ENCODE results near the gene HLCS.

DNA sequence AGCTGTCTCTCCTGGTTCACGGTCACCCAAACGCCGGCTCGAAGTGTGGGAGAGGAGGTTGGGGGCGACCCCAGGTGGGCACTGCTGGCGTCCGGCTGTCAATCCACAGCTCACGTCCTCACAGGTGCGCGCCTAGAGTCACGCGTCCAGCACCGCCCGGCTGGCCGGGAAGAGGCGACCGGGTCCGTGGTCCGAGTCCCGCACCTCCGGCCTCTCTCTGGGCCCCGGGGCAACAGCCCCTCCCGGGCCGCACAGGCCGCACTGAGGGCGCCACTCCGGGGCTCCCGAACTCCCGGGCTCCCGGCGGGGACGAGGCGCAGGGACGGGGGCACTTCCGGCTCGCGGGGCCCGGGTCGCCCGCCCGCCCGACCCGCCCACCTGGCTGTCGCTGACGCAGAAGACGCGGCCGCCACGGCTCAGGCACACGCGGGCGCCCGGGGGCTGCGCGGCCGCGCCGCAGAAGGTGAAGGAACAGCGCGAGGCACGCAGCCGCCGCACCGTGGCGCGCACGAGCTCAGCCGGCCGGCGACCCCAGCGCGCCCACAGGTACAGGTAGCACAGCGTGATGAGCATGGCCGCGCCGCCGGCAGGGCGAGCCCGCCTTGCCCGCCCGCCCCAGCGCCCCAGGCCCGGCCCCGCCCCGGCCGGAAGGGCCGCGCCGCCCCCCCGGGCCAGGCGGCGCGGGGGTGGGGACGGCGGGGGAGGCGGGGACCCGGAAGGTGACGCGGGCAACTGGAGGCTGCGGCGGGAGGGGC is at the start of gene HLCS:
- TF ChIP-seq, protein P1, sequence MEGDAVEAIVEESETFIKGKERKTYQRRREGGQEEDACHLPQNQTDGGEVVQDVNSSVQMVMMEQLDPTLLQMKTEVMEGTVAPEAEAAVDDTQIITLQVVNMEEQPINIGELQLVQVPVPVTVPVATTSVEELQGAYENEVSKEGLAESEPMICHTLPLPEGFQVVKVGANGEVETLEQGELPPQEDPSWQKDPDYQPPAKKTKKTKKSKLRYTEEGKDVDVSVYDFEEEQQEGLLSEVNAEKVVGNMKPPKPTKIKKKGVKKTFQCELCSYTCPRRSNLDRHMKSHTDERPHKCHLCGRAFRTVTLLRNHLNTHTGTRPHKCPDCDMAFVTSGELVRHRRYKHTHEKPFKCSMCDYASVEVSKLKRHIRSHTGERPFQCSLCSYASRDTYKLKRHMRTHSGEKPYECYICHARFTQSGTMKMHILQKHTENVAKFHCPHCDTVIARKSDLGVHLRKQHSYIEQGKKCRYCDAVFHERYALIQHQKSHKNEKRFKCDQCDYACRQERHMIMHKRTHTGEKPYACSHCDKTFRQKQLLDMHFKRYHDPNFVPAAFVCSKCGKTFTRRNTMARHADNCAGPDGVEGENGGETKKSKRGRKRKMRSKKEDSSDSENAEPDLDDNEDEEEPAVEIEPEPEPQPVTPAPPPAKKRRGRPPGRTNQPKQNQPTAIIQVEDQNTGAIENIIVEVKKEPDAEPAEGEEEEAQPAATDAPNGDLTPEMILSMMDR (IDR thresholded peaks at IDR 0.05), result peak in 1 of 5 experiments; percentile 23
- TF ChIP-seq POLR2A (IDR thresholded peaks at IDR 0.05) (peak; percentile 38), POLR2AphosphoS5 (IDR thresholded peaks at IDR 0.05) (peak in 2 of 3 donors; percentile 11 to 32)
